HEK293 (cell line): Measurements from ENCODE around the gene SEZ6L.

Source experiments
- CTCF ChIA-PET: fragments of 350-600 bp; formaldehyde crosslinking; extraction: SDS; loops from one replicate; lab custom pipeline; 2021; ENCODE audit warnings: antibody characterized with exemption; lab: Yijun Ruan, JAX
- POLR2A ChIA-PET: fragments of 300-600 bp; formaldehyde crosslinking; extraction: SDS; loops from one replicate; lab custom pipeline; 2020; ENCODE audit warnings: antibody characterized with exemption, inconsistent platforms; lab: Yijun Ruan, JAX
- H3K27ac ChIP-seq: fragments of 200-500 bp; sonication (Bioruptor generic); 2 replicates; pipeline ENCODE4 v1.5.1; 2014; ENCODE audit warnings: low read depth, low read length, control low read depth, inconsistent platforms; ENCODE audit errors: extremely low read depth
- H3K36me3 ChIP-seq, 2 experiments: fragments of 200-500 bp in 1 of 2; sonication (Bioruptor generic) in 1 of 2; 1 replicate in 1 of 2; 2 replicates in 1 of 2; pipeline ENCODE4 v1.5.1; 2014 to 2017; ENCODE audit warnings: inconsistent platforms in 2 of 2, low read length in 2 of 2; ENCODE audit not compliant: control insufficient read depth in 2 of 2, insufficient read depth in 1 of 2
- H3K4me1 ChIP-seq: fragments of 200-500 bp; sonication (Bioruptor generic); 2 replicates; pipeline ENCODE4 v1.5.1; 2014; ENCODE audit warnings: mild to moderate bottlenecking, low read length, inconsistent platforms; ENCODE audit not compliant: control insufficient read depth, insufficient read depth
- H3K4me3 ChIP-seq: 2 replicates; pipeline ENCODE4 v1.5.1; 2011; ENCODE audit warnings: low read depth, mild to moderate bottlenecking, control low read depth, low read length, moderate library complexity
- H3K9me3 ChIP-seq: fragments of 200-500 bp; sonication (Bioruptor generic); 2 replicates; pipeline ENCODE4 v1.5.1; 2014; ENCODE audit warnings: low read depth, low read length, inconsistent platforms; ENCODE audit not compliant: control insufficient read depth, insufficient read depth
- ELK4 ChIP-seq: IDR thresholded peaks from 2 replicates; pipeline ENCODE4 v1.6.1; 2011; ENCODE audit warnings: mild to moderate bottlenecking, low read depth, low read length, borderline replicate concordance
- GLI2 ChIP-seq: fragments of 450-650 bp; formaldehyde crosslinking; IDR thresholded peaks from 2 replicates; pipeline ENCODE4; 2017; ENCODE audit warnings: missing biosample characterization, missing genetic modification characterization, low read depth, borderline replicate concordance
- IKZF3 ChIP-seq: fragments of 450-650 bp; IDR thresholded peaks from 2 replicates; pipeline ENCODE4 v1.5.0; 2018; ENCODE audit warnings: missing biosample characterization, mild to moderate bottlenecking, missing genetic modification characterization, moderate library complexity
- KLF8 ChIP-seq: fragments of 450-650 bp; formaldehyde crosslinking; IDR thresholded peaks from 2 replicates; pipeline ENCODE4 v1.5.1; 2016; ENCODE audit warnings: missing biosample characterization, missing genetic modification characterization
- ZBTB48 ChIP-seq: fragments of 450-650 bp; formaldehyde crosslinking; IDR thresholded peaks from 2 replicates; pipeline ENCODE4 v1.5.1; 2016; ENCODE audit warnings: missing biosample characterization, missing genetic modification characterization
- ZBTB49 ChIP-seq: fragments of 450-650 bp; formaldehyde crosslinking; IDR thresholded peaks from 2 replicates; pipeline ENCODE4 v1.5.1; 2016; ENCODE audit warnings: missing biosample characterization, missing genetic modification characterization, low read depth
- ZFHX2 ChIP-seq: fragments of 450-650 bp; formaldehyde crosslinking; conservative IDR thresholded peaks from 2 replicates; pipeline ENCODE4 v1.5.1; 2016; ENCODE audit warnings: missing biosample characterization, missing genetic modification characterization
- ZNF133 ChIP-seq: fragments of 450-650 bp; formaldehyde crosslinking; IDR thresholded peaks from 2 replicates; pipeline ENCODE4 v1.5.1; 2016; ENCODE audit warnings: missing biosample characterization, missing genetic modification characterization
- ZNF146 ChIP-seq: fragments of 450-650 bp; formaldehyde crosslinking; IDR thresholded peaks from 2 replicates; pipeline ENCODE4 v1.5.1; 2016; ENCODE audit warnings: missing biosample characterization, missing genetic modification characterization
- ZNF175 ChIP-seq: fragments of 450-650 bp; formaldehyde crosslinking; IDR thresholded peaks from 2 replicates; pipeline ENCODE4 v1.5.1; 2016; ENCODE audit warnings: missing biosample characterization, missing genetic modification characterization
- ZNF394 ChIP-seq: fragments of 450-650 bp; formaldehyde crosslinking; IDR thresholded peaks from 2 replicates; pipeline ENCODE4 v1.5.1; 2016; ENCODE audit warnings: missing biosample characterization, missing genetic modification characterization, mild to moderate bottlenecking, moderate library complexity, borderline replicate concordance
- ZNF514 ChIP-seq: fragments of 450-650 bp; formaldehyde crosslinking; IDR thresholded peaks from 2 replicates; pipeline ENCODE4 v1.5.1; 2016; ENCODE audit warnings: missing biosample characterization, missing genetic modification characterization
- ZNF544 ChIP-seq: fragments of 450-650 bp; formaldehyde crosslinking; IDR thresholded peaks from 2 replicates; pipeline ENCODE4 v1.5.0; 2017; ENCODE audit warnings: missing biosample characterization, missing genetic modification characterization
- ZNF555 ChIP-seq: fragments of 450-650 bp; formaldehyde crosslinking; conservative IDR thresholded peaks from 2 replicates; pipeline ENCODE4 v1.5.1; 2017; ENCODE audit warnings: missing biosample characterization, mild to moderate bottlenecking, missing genetic modification characterization, inconsistent platforms
- ZNF600 ChIP-seq: fragments of 450-650 bp; formaldehyde crosslinking; IDR thresholded peaks from 2 replicates; pipeline ENCODE4 v1.5.1; 2016; ENCODE audit warnings: missing biosample characterization, missing genetic modification characterization
- ZNF658 ChIP-seq: fragments of 450-650 bp; formaldehyde crosslinking; IDR thresholded peaks from 2 replicates; pipeline ENCODE4; 2016; ENCODE audit warnings: missing biosample characterization, missing genetic modification characterization
- ZNF747 ChIP-seq: fragments of 450-650 bp; formaldehyde crosslinking; IDR thresholded peaks from 2 replicates; pipeline ENCODE4 v1.5.1; 2016; ENCODE audit warnings: missing biosample characterization, missing genetic modification characterization
- ZNF843 ChIP-seq: fragments of 450-650 bp; formaldehyde crosslinking; IDR thresholded peaks from 2 replicates; pipeline ENCODE4 v1.5.1; 2016; ENCODE audit warnings: missing biosample characterization, missing genetic modification characterization
- TF ChIP-seq, protein P1 (sequence below): fragments of 450-650 bp; formaldehyde crosslinking; IDR thresholded peaks from 2 replicates; pipeline ENCODE4 v1.5.1; 2016; ENCODE audit warnings: missing biosample characterization, missing genetic modification characterization
- TF ChIP-seq, protein P2 (sequence below): fragments of 450-650 bp; formaldehyde crosslinking; IDR thresholded peaks from 2 replicates; pipeline ENCODE4 v1.5.1; 2016; ENCODE audit warnings: missing biosample characterization, missing genetic modification characterization
- TF ChIP-seq, protein P3 (sequence below): fragments of 450-650 bp; formaldehyde crosslinking; IDR thresholded peaks from 2 replicates; pipeline ENCODE4; 2016; ENCODE audit warnings: missing biosample characterization, missing genetic modification characterization
- TF ChIP-seq, protein P4 (sequence below): fragments of 450-650 bp; formaldehyde crosslinking; IDR thresholded peaks from 2 replicates; pipeline ENCODE4 v1.5.1; 2017; ENCODE audit warnings: missing biosample characterization, missing genetic modification characterization
- TF ChIP-seq, protein P5 (sequence below): fragments of 450-650 bp; formaldehyde crosslinking; IDR thresholded peaks from 2 replicates; pipeline ENCODE4 v1.5.1; 2017; ENCODE audit warnings: missing biosample characterization, missing genetic modification characterization

SEZ6L gene

GRCh38 chr22:26322179-26322905, 153.1 kb downstream of the SEZ6L start (continued):
- no peak for TF ChIP-seq ZNF394
- no peak for TF ChIP-seq ZNF133 (tag by site-specific recombination)
- TF ChIP-seq IKZF3, result no peak
- TF ChIP-seq, protein P1, sequence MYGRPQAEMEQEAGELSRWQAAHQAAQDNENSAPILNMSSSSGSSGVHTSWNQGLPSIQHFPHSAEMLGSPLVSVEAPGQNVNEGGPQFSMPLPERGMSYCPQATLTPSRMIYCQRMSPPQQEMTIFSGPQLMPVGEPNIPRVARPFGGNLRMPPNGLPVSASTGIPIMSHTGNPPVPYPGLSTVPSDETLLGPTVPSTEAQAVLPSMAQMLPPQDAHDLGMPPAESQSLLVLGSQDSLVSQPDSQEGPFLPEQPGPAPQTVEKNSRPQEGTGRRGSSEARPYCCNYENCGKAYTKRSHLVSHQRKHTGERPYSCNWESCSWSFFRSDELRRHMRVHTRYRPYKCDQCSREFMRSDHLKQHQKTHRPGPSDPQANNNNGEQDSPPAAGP (tag by site-specific recombination), result peak; percentile 66; the same call in 1 of the 2 replicates

GRCh38 chr22:26323013-26323412, 153.8 kb downstream of the SEZ6L start:
- no peak overlapping the region for H3K4me3 ChIP-seq
- TF ChIP-seq ZNF747 (no peak), ZBTB49 (no peak), ZNF175 (tag by site-specific recombination) (no peak), ELK4 (no peak), ZNF544 (tag by site-specific recombination) (no peak), ZNF555 (tag by site-specific recombination) (no peak), ZNF843 (no peak), ZNF658 (tag by site-specific recombination) (no peak)
- no peak overlapping the region for H3K27ac ChIP-seq
- no peaks in the 10 kb centered on the region for H3K9me3 ChIP-seq
- H3K36me3 ChIP-seq, result no peaks in the 10 kb centered on the region
- ChIA-PET POLR2A (no interaction called here), CTCF (interaction anchor here (1.4 to 3.9 kb wide), 2 partner anchors 8 to 238 kb away, joined by 3 to 23 read pairs; no protein-coding TSS in a partner anchor)
- H3K4me1 ChIP-seq, result no peaks in the 10 kb centered on the region

DNA sequence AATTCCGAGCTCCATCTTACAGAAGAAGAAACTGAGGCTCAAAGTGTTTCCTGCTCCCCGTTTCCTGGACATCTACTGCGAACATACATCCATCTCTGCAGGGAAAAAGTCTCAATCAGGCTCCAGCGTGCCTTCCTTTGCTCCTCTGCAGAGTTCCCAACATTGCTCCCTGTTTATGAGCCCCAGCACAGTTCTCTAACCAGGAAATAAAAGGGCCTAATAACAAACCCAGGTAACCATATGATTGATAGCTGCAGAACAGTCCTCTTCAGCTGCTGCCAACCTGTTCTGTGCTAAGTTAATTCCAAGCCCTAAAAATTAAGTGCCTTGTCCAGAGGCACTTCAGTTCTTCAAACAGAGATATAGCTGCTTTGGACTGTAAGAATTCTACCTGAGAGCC, 154.9 kb downstream of the SEZ6L start:
- no peaks in the 10 kb centered on the region for H3K9me3 ChIP-seq
- H3K4me1 ChIP-seq, result no peaks in the 10 kb centered on the region
- H3K4me3 ChIP-seq, result no peak overlapping the region
- H3K27ac ChIP-seq, result no peak overlapping the region
- POLR2A ChIA-PET, result no interaction called here
- CTCF ChIA-PET, result interaction anchor here (0.8 kb wide), 1 partner anchor 99 kb away, joined by 3 read pairs; no protein-coding TSS in a partner anchor
- no peaks in the 10 kb centered on the region for H3K36me3 ChIP-seq
- TF ChIP-seq, protein P2, sequence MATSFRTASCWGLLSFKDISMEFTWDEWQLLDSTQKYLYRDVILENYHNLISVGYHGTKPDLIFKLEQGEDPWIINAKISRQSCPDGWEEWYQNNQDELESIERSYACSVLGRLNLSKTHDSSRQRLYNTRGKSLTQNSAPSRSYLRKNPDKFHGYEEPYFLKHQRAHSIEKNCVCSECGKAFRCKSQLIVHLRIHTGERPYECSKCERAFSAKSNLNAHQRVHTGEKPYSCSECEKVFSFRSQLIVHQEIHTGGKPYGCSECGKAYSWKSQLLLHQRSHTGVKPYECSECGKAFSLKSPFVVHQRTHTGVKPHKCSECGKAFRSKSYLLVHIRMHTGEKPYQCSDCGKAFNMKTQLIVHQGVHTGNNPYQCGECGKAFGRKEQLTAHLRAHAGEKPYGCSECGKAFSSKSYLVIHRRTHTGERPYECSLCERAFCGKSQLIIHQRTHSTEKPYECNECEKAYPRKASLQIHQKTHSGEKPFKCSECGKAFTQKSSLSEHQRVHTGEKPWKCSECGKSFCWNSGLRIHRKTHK (tag by site-specific recombination), result no peak
- TF ChIP-seq KLF8 (tag by site-specific recombination) (no peak), ZNF514 (tag by site-specific recombination) (no peak), ZNF146 (tag by site-specific recombination) (no peak), ZBTB48 (tag by site-specific recombination) (no peak), ZNF600 (no peak), ZFHX2 (tag by site-specific recombination) (no peak), GLI2 (tag by site-specific recombination) (no peak)
- TF ChIP-seq, protein P3, sequence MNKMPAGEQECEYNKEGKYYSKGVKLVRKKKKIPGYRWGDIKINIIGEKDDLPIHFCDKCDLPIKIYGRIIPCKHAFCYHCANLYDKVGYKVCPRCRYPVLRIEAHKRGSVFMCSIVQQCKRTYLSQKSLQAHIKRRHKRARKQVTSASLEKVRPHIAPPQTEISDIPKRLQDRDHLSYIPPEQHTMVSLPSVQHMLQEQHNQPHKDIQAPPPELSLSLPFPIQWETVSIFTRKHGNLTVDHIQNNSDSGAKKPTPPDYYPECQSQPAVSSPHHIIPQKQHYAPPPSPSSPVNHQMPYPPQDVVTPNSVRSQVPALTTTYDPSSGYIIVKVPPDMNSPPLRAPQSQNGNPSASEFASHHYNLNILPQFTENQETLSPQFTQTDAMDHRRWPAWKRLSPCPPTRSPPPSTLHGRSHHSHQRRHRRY, result no peak
- TF ChIP-seq, protein P4, sequence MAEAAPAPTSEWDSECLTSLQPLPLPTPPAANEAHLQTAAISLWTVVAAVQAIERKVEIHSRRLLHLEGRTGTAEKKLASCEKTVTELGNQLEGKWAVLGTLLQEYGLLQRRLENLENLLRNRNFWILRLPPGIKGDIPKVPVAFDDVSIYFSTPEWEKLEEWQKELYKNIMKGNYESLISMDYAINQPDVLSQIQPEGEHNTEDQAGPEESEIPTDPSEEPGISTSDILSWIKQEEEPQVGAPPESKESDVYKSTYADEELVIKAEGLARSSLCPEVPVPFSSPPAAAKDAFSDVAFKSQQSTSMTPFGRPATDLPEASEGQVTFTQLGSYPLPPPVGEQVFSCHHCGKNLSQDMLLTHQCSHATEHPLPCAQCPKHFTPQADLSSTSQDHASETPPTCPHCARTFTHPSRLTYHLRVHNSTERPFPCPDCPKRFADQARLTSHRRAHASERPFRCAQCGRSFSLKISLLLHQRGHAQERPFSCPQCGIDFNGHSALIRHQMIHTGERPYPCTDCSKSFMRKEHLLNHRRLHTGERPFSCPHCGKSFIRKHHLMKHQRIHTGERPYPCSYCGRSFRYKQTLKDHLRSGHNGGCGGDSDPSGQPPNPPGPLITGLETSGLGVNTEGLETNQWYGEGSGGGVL, result no peak
- TF ChIP-seq, protein P5, sequence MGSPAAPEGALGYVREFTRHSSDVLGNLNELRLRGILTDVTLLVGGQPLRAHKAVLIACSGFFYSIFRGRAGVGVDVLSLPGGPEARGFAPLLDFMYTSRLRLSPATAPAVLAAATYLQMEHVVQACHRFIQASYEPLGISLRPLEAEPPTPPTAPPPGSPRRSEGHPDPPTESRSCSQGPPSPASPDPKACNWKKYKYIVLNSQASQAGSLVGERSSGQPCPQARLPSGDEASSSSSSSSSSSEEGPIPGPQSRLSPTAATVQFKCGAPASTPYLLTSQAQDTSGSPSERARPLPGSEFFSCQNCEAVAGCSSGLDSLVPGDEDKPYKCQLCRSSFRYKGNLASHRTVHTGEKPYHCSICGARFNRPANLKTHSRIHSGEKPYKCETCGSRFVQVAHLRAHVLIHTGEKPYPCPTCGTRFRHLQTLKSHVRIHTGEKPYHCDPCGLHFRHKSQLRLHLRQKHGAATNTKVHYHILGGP (tag by site-specific recombination), result no peak
